GM10266 (cell line): ENCODE measurements around the gene OTOG.

ENCODE experiments used
- DNase-seq: peaks from one replicate; pipeline ENCODE4 v3.0.0; 2012; ENCODE audit errors: extremely low spot score
- CTCF ChIP-seq: IDR thresholded peaks from 2 replicates; pipeline ENCODE4 v1.5.1; 2012; ENCODE audit warnings: mild to moderate bottlenecking, low read depth; ENCODE audit not compliant: control insufficient read depth, insufficient read depth; ENCODE audit errors: missing control alignments

The OTOG gene

GRCh38 chr11:17547932-17548331, 873 bp downstream of the OTOG start:
- TF ChIP-seq CTCF: no peak
- no peak for DNase-seq

- TF ChIP-seq CTCF: no peak
- DNase-seq: no peak
Measured at GRCh38 chr11:17548444-17548843, 1.4 kb downstream of the OTOG start.

- no peak for DNase-seq
- no peak for TF ChIP-seq CTCF
Measured at GRCh38 chr11:17550450-17551346, 3.6 kb downstream of the OTOG start.

GRCh38 chr11:17551347-17552040, 4.4 kb downstream of the OTOG start:
- TF ChIP-seq CTCF: no peak

GRCh38 chr11:17552041-17552355, 4.9 kb downstream of the OTOG start:
- no peak for DNase-seq
- TF ChIP-seq CTCF: no peak

More at GRCh38 chr11:17551347-17552040, 4.4 kb downstream of the OTOG start:
- no peak for DNase-seq

- TF ChIP-seq CTCF: no peak
- DNase-seq: no peak
Measured at GRCh38 chr11:17552392-17553248, 5.6 kb downstream of the OTOG start.
